Breast epithelium (tissue), 3 donors: ENCODE results near the gene STRIT1.

Experiments
- POLR2A ChIP-seq: fragments of 450-650 bp; IDR thresholded peaks from one replicate; pipeline ENCODE4 v1.6.1; 2016; ENCODE audit warnings: antibody characterized with exemption, mild to moderate bottlenecking, moderate library complexity
- TF ChIP-seq, protein P1 (sequence below), 3 donors: fragments of 450-650 bp; IDR thresholded peaks; one replicate each; pipeline ENCODE4 v1.5.1; 2016 to 2017; ENCODE audit warnings: antibody characterized with exemption in 3 of 3, mild to moderate bottlenecking in 3 of 3, moderate library complexity in 3 of 3

DNA sequence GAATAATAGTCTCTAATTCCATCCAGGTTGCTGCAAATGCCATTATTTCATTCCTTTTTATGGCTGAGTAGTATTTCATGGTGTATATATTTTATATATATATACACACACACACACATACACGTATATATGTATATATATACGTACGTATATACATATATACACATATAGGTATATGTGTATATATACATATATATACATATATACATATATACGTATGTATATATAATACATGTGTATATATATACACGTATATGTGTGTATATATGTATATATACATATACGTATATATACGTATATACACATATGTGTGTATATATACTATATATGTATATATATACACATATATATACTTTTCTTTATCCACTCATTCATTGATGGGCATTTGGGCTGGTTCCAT lies 13.7 kb upstream of the STRIT1 start:
- TF ChIP-seq, protein P1, sequence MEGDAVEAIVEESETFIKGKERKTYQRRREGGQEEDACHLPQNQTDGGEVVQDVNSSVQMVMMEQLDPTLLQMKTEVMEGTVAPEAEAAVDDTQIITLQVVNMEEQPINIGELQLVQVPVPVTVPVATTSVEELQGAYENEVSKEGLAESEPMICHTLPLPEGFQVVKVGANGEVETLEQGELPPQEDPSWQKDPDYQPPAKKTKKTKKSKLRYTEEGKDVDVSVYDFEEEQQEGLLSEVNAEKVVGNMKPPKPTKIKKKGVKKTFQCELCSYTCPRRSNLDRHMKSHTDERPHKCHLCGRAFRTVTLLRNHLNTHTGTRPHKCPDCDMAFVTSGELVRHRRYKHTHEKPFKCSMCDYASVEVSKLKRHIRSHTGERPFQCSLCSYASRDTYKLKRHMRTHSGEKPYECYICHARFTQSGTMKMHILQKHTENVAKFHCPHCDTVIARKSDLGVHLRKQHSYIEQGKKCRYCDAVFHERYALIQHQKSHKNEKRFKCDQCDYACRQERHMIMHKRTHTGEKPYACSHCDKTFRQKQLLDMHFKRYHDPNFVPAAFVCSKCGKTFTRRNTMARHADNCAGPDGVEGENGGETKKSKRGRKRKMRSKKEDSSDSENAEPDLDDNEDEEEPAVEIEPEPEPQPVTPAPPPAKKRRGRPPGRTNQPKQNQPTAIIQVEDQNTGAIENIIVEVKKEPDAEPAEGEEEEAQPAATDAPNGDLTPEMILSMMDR (IDR thresholded peaks at IDR 0.05): no peak
- no peak for TF ChIP-seq POLR2A
